NCI-H524 (cell line): ENCODE measurements around the gene VEZT.

Experiments
- DNase-seq, 2 experiments: peaks; one replicate each; lab custom pipeline; 2025; lab: John Stamatoyannopoulos, UW

Gene VEZT

DNA sequence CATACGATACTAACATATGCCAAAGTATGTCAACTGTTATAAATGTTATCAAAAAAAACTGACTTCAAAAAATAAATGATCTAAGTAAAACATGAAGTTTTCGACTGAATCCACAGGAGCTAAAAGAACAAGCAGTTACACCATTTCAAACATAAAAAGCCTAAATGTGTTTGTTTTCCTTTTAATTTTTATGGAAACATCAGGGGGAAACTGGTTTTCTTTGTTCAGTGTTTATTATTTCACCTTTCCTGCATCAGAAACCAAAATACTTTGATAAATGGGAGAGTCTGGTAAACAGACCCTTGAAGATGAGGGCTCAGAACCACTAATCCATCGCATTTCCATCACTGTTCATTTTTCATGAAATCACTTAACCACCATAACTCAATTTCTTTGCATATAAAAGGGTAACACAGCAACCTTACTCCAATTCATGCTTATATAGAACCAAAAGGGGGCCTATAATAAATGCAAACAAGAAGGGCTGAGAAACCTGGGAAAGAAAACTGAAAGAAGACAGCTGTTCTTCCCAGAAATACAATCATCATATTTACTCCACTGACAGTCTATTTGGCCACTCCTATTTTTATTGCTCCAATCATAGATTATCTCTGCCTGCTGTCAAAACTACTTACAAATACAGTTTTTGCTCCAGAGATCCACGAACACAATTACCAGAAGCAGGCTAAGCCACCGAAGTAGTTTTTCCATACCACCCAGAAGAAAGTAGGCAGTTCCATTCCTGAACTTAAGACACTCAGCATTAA lies 17.3 kb upstream of the VEZT start:
- DNase-seq, result no peak

DNA sequence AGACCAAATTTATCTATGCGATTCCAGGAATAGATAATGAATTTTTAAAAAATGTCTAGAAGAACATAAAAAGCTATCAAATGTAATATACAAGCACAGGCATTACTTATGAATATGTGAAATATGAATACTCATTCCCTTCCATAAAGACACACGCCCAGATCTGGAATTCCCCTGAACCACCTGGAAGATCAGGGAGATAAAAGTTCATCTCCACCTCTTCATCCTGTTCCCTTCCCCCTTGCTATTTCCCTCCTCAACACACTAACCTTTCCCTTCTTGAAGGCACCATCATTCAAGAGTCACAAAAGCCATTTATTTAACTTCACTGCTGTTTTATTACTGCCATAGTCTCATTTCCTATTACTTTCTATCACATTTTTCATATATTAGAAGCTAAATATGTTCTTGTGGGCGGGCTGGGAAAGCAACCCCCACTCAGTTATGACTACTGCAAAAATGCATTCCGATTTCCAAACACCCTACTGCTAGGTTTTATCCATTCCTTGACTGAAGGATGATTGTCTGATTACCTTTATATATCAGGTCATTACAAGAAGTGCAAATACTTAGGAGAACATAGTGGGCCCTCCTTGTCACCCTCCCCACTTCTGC lies 16.4 kb upstream of the VEZT start:
- no peak for DNase-seq

DNA sequence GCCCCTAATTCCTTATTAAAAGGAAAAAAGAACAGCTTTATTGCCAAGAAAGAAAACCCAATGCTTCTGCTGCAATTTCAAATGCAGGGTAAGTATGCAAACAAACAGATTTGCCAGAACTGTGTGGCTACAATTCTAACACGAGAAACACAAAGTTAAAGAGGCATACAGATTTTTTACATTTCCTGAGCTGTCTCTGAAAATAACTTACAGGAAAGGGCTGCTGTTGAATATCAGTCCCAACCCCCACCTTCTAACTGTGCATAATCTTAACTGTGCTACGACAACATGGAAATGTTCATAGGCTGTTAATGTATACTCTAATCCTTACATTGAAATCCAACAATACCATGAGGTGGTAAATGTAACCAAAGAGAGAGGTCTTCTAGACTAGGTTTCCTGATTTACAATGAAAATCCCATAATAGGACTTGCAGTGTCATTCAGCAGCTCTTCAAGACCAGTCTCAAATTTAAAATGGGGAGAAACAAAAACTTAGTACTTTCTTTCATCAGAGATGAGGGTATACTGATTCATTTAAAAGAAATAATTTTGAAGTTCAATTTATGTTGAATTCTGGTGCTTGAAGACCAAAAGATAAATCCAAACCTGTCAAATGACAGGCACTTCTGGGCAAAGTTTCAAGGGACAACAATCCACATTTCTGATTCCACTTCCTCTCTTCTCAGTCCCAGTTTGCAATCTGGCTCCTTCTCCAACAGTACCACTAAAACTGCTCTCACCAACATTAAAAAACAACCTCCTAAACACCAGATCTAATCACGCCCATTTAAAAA lies 14.7 kb upstream of the VEZT start:
- no peak for DNase-seq

DNA sequence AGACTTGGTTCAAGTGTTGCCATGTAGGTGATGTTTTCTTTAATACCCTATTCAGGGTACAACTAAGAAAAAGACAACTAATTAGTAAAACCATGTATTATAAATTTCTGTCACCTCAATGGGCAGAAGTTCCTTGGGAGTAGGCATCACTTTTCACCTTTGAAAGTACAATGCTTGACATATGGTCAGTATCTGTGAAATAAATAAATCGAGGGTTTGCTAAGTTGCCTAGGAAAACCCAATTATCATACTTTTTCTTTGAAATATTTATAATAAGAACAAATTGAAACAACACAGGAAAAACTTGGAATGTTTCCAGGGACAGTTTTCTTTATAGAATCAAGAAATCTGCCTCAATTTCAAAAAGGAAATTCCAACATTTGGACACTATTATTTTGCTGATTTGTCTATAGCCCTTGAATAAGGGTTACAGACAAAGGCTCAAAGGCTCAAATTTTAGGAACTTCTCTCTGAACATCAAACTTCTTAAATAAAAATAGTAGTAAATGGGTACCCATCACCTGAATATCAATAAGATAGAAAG lies 14.0 kb upstream of the VEZT start:
- no peak for DNase-seq

DNA sequence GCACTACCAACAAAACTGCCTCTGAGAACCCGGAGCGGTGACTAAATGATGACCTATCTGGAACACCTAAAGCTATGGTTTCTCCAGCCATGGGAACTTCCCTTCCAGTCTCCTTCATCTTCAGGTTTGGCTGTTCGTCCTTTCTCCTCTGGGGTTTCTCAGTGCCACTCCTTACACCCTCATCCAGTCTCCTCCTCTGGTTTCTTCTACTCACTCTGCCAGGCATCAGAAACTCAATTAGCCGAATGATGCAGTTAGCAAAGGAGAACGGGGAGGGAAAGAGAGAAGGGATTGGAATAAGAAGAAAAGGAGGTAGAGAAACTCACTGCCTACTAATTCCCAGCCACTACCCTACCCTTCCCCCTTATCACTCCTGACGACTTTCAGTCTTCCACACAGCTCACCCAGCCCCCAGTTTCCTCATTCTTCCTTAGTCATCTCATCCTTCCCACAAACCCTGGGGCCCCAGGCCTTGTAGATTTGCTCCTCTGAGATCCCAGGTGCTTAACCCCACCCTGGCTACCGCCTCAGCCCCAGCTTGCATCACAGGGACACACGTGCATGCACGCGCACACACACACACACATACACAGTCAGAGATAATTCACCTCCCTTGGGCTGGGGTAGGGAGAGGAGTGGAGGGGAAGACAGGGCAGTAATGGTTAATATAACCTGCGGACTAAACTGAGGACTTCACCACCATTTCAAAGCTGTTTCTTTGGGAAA lies 13.3 kb upstream of the VEZT start:
- no peak for DNase-seq

DNA sequence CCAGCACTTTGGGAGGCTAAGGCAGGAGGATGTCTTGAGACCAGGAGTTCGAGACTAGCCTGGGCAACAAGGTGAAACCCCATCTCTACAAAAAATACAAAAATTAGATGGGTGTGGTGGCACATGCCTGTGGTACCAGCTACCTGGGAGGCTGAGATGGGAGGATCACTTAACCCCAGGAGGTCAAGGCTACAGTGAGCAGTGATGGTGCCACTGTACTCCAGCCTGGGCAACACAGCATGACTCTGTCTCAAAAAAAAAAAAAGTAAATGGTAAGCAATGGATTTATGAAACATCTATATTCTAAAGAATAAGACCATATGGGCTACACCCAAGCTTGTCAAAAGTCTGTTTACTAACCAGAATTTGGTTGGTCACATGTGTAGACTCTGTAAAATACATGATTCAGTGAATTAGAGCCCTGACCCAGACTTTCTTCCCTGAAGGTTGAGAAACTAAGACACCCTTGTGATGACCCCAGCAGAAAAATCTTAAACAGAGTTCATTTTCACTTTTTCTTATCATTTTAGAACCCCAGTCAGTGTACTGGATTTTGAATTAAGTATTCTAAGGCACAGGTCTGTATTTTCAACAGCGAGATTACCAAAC lies 12.5 kb upstream of the VEZT start:
- DNase-seq, result no peak

DNA sequence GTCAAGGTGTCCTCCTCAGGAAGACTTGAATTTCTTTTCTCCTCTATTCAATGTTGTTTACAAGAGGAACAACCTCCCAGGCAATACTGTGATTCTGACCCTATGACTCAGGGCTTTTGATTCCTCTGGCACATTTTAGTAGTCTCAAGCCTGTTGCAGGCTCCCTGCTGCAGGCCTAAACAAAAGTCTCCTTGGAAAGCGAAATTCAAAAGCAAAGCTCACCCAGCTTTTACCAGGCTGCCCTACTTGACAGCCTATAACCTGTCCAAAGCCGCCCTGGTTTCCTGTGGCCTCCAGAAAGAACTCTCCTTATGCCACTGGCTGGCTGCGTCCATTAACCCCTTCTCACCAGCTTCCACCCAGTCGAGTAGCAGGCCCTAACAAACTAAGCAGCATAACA lies 11.9 kb upstream of the VEZT start:
- DNase-seq, result no peak

DNA sequence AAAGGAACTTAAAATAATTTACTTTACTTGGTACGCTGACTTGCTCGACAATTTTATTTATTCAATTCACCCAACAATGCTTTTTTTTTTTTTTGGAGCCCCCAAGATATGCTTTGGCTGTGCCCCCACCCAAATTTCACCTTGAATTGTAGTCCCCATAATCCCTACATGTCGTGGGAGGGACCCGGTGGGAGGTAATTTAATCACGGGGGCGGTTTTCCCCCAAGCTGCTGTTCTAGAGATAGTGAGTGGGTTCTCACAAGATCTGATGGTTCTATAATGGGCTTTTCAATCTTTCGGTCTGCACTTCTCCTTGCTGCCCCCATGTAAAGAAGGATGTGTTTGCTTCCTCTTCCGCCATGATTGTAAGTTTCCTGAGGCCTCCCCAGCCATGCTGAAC lies 10.7 kb upstream of the VEZT start:
- no peak for DNase-seq

DNA sequence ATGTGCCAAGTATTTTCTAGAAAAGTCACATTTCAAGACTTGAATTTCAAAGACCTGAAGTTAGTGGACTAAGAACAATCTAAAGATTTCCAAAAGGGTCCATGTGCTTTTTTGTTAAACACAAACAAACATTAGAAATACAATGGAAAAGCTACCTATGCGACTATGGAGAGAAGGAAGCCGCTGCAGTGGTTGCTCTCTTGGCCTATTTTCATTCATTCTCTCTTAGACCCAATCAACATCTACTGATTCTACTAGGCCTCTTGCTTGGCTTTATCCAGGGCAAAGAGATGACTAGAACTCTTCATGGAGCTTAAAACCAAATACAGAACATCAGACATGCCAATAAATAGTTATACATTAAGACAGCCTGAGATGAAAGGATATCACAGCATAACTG lies 10.2 kb upstream of the VEZT start:
- no peak for DNase-seq

DNA sequence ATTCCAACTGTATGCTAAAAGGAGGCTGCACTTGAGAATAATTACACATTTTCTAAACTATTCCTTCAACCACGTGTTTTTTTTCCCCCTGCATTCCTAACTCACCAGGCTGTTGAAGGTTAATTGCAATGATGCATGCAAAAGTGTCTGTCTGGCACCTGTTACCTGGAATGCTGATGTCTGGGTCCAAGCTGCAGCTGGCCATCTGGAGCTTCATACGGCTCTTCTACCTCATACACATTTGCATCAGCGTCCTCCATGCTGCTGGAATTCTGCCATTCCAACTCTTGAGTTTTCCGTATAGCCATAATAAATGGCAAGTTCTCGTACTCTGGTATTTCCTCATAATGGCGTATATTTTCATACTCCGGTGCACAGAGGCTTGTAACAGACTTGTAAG lies 8.9 kb upstream of the VEZT start:
- peak; percentile 45 to 81 for DNase-seq

DNA sequence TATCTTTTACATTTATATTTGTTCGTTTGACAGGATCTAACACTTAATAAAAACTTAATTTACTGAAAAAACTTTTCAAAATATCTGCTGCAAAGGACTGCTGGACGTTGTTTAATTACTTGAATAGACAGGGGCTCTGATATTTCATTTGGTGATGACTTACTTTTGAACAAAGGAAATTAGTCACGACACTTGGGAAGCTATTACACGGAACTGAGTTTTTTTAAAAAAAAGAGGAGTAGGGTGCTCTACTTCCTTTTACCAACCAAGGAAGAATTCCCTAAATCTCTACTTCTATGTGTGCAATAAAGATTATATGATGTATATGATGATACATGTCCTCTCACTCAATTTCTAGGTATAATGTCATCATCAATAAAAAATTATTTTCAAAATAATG lies 5.0 kb upstream of the VEZT start:
- DNase-seq, result no peak

DNA sequence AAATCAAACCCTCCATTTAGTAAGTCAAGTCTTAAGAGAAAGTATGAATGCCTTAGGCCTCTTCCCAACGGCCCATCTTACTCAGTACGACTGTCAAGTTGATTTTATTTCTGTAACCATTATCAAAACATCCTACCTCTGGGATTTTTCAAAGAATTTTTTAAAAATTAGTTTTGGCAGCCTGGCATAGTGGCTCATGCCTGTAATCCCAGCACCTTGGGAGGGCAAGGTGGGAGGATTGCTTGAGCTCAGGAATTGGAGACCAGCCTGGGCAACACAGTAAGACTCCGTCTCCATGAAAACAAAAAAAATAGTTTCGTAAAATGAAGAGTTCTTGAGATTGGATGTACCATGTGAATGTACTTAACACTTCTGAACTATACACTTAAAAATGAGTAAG lies 4.5 kb upstream of the VEZT start:
- no peak for DNase-seq

DNA sequence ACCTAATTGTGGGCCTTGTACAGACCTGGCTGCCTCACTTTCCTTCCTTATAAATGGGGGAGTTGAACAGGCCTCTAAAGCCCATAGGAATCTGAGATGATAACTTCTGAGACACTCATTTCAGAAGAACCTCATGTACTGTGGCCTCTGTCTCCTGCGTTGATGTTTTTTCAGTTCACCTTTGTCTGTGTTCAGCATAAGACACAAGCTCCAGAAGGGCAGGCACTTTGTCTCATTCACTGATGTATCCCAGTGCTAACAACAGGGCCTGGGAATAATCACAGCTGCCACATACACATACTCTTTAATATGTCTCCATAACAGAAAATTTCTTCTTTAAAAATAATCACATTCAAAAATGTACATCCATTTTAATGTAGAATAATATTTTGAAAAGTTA lies 3.7 kb upstream of the VEZT start:
- peak in 1 of 2 experiments; percentile 9 for DNase-seq

DNA sequence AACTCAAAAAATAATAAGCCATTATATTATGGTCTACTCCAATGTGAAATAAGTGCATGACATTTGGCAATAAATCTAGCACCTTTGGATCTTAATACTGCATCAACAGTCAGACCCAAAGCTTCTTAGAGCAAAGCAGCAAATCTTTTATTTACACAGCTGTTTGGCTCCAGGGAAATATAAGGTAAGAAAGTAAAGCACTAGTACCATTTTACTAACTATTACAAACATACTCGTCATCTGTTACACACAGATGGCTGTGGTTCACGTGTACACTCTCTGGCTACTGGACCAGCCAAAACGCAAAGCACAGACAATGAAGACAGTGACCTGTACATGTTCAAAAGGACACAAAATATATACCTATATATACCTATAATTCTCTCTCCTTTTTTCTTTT lies 3.1 kb upstream of the VEZT start:
- peak; percentile 16 to 63 for DNase-seq

DNA sequence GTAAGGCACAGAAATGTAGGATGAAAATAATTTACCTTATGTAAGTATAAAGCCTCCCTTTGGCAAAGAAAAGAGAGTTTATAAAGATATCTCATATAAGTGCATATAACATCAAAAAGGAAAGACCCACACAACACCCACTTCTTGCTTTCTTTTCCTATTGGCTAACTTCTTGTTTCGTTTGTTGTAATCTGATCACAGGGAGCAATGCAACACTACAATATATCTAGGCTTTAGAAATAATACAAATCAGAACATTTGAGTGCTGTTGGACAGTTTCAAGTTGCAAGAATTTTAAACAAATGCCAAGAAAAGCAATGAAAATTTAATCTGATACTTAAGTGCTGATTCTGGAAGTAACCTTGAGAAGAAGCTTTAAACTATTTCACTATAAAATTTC lies 1.7 kb upstream of the VEZT start:
- DNase-seq, result peak in 1 of 2 experiments; percentile 30

DNA sequence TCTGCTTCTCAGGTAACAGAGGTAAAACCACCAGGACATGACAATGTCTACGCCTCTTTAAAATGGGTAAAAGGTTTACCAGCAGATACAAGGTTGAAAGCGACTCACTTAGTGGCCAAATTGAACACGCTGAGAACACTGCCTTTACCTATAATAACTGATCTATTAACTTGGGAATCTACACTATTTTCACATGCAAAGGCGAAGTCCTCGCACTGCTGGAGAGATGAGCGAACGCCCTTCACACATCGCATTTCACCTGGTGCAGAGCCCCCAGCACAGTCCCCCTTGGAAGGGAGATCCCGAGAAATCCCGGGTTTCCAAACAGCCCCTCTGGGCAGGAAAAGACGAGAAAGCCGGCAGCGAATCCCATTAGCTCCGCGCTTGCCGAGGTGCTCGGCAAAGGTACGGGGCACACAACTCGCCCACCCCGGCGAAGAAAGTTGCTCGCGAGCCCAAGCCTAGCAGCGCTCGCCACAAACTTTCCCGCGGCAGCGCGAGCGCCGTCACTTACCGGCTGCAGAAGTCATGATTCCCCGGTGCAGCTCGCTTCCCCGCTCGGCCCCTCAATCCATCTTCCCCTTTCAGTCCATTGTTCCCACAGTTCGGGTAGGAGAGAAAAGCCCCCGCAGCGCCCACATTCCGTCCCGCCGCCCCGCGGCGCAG lies 763 bp upstream of the VEZT start:
- DNase-seq, result peak in 1 of 2 experiments; percentile 60

DNA sequence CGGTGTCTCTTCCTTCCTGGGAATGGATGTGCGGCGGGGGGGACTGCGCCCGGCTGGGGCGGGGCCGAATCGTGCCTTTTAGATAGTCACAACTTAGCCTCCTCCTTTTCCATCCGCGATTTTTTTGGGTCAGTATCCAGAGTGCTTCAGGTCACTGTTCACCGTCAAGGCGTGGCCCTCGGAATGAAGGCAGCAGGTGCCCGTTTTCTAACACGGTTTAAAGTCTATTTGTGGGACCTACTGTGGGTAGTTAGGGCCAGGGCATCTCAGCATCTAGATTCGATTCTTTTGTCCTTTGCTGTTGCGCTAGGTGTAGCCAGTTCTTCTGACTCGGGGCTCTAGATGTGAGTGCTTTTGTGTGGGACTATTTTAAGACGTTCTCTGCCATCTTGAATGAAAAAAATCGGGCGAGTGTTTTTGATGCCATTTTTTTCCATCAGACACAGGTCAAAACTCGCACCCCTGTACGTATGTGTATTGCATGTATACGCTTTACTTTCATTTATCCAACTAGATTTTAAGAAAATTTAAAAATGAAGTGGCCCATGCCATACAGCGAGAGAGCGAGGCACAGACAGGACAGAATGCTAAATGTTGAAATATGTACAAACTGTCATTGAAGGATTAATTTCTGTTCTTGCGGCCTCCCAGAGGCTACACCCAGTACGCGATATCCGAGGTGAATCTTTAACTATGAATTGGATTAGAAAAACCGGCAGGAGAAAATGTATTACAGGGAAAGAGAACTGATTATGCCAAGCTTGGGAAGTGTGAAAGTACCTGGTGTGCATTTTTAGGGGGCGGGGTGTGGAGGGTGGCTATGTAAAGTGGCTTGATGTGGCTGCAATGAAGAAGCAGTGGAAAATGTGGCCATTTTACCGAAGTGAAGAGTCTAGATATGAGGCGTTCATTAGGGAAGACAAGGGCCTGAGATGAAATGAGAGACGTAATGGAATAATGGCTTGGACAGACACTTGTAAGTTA lies 835 bp downstream of the VEZT start:
- DNase-seq, result peak; percentile 72 to 76

DNA sequence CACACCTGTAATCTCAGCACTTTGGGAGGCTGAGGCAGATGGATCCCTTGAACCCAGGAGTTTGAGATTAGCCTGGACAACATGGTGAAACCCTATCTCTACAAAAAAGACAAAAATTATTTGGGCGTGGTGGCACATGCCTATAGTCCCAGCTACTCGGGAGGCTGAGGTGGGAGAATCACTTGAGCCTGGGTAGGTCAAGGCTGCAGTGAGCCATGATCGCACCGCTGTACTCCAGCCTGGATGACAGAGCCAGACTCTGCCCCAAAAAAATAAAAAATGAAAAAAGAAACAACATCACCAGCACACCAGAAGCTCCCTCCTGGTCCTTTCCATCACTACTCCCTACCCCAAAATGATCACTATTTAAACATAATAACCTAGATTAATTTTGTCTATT lies 2.6 kb downstream of the VEZT start:
- DNase-seq, result no peak

DNA sequence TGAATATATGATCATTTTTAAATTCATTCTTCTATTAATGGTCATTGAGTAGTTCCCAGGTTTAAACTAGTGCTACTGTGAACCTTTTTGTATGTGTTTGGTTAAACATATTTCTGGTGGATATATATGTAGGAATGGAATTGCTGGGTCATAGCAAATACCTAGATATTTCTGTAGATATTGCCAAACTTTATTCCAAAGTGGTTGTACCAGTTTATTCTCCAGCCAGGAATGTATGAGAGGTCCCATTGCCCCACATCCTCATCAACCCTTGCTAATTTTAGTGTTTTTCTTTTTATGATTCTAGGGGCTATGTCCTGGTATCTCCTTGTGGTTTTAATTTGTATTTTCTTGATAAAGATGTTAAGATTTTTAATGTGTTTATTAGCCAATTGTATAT lies 3.1 kb downstream of the VEZT start:
- DNase-seq, result no peak
